Panc1 (cell line): ENCODE data around the gene RHEBL1. TPM values are rescaled to one million over a fixed set of nuclear protein-coding genes. Genes with fewer than 3 reads are reported as not detected.
A peak's percentile ranks its signal among the peaks of the same experiment; 100 is the strongest.

Source experiments
- ATAC-seq: fragments of 200-7000 bp; cut with Tn5 transposase; 2 replicates; pipeline ENCODE4 v1.9.1; 2020; ENCODE audit warnings: mild to moderate bottlenecking, moderate library complexity
- BruUV-seq: library from RNA; stranded (reverse); fragments of 400-500 nt; replicated peaks from 2 replicates; lab custom pipeline; 2021; lab: Mats Ljungman, UMichigan
- CTCF ChIA-PET: fragments of 300-600 bp; sonication (Branson Sonifier 250); formaldehyde crosslinking; loops from one replicate; lab custom pipeline; 2022; ENCODE audit warnings: antibody characterized with exemption; lab: Charles Lee
- POLR2A ChIA-PET: fragments of 300-600 bp; sonication (Branson Sonifier 250); formaldehyde crosslinking; loops from one replicate; lab custom pipeline; 2022; ENCODE audit warnings: antibody characterized with exemption; lab: Charles Lee
- DNase-seq: peaks from one replicate; pipeline ENCODE4 v3.0.0-alpha.2; 2010; ENCODE audit warnings: low read depth, low spot score
- H3K27ac ChIP-seq: 2 replicates; pipeline ENCODE4 v1.5.1; 2011; ENCODE audit warnings: mild to moderate bottlenecking, low read length, inconsistent platforms
- H3K27me3 ChIP-seq: fragments of 200-500 bp; sonication (Bioruptor generic); 2 replicates; pipeline ENCODE4 v1.6.0; 2014; ENCODE audit warnings: low read length, inconsistent platforms; ENCODE audit not compliant: control insufficient read depth, insufficient read depth
- H3K36me3 ChIP-seq: fragments of 200-500 bp; sonication (Bioruptor generic); 2 replicates; pipeline ENCODE4 v1.5.1; 2014; ENCODE audit warnings: inconsistent platforms, mild to moderate bottlenecking, low read length, moderate library complexity; ENCODE audit not compliant: control insufficient read depth, insufficient read depth
- H3K4me1 ChIP-seq: 2 replicates; pipeline ENCODE4 v1.5.1; 2011; ENCODE audit warnings: inconsistent platforms, mild to moderate bottlenecking, low read length, moderate library complexity; ENCODE audit not compliant: control insufficient read depth, insufficient read depth
- H3K4me3 ChIP-seq, 2 experiments: 2 replicates each; pipeline ENCODE4 v1.5.1; 2011 to 2012; ENCODE audit warnings: low read depth in 2 of 2, low read length in 2 of 2, mild to moderate bottlenecking in 2 of 2, inconsistent platforms in 1 of 2, moderate library complexity in 1 of 2
- H3K9me3 ChIP-seq: fragments of 200-500 bp; sonication (Bioruptor generic); 2 replicates; pipeline ENCODE4 v1.5.1; 2014; ENCODE audit warnings: low read depth, mild to moderate bottlenecking, inconsistent platforms, low read length, moderate library complexity; ENCODE audit not compliant: control insufficient read depth, insufficient read depth
- POLR2AphosphoS5 ChIP-seq: IDR thresholded peaks from 2 replicates; pipeline ENCODE4 v1.6.1; 2012; ENCODE audit warnings: mild to moderate bottlenecking, low read depth, low read length, moderate library complexity
- SIN3A ChIP-seq: IDR thresholded peaks from 2 replicates; pipeline ENCODE4 v1.6.1; 2012; ENCODE audit warnings: low read depth, mild to moderate bottlenecking, low read length, moderate library complexity, borderline replicate concordance; ENCODE audit not compliant: insufficient read depth
- TCF7L2 ChIP-seq: IDR thresholded peaks from 2 replicates; pipeline ENCODE4 v1.6.1; 2011; ENCODE audit warnings: mild to moderate bottlenecking, low read depth, low read length, inconsistent platforms
- in situ Hi-C: cut with HindIII; loops from 2 replicates; pipeline ENCODE4 v1.10.0; 2016; ENCODE audit warnings: low sequenced_read_pairs, low pct_unique_long_range_greater_than_20kb
- intact Hi-C: fragments of 100-400 bp; cut with micrococcal nuclease; formaldehyde crosslinking; loops from one replicate; pipeline ENCODE4 v1.10.0; 2022; ENCODE audit not compliant: unreplicated experiment
- total RNA-seq: library from RNA; stranded (reverse); gene quantifications from one replicate; pipeline ENCODE4 v1.2.1, GENCODE V29; 2021; ENCODE audit not compliant: unreplicated experiment
- TF ChIP-seq, protein P1 (sequence below), 2 experiments: IDR thresholded peaks; 2 replicates each; pipeline ENCODE4 v1.6.1; 2011 to 2012; ENCODE audit warnings: low read depth in 2 of 2, control low read depth in 1 of 2, low read length in 1 of 2, mild to moderate bottlenecking in 1 of 2, moderate library complexity in 1 of 2; ENCODE audit not compliant: insufficient read depth in 1 of 2
- TF ChIP-seq, protein P2 (sequence below): fragments of 450-650 bp; IDR thresholded peaks from 2 replicates; pipeline ENCODE4 v1.5.1; 2017; ENCODE audit warnings: mild to moderate bottlenecking

Gene RHEBL1
- total RNA-seq, 1 experiment from 2014 or later: 4.7 TPM

DNA sequence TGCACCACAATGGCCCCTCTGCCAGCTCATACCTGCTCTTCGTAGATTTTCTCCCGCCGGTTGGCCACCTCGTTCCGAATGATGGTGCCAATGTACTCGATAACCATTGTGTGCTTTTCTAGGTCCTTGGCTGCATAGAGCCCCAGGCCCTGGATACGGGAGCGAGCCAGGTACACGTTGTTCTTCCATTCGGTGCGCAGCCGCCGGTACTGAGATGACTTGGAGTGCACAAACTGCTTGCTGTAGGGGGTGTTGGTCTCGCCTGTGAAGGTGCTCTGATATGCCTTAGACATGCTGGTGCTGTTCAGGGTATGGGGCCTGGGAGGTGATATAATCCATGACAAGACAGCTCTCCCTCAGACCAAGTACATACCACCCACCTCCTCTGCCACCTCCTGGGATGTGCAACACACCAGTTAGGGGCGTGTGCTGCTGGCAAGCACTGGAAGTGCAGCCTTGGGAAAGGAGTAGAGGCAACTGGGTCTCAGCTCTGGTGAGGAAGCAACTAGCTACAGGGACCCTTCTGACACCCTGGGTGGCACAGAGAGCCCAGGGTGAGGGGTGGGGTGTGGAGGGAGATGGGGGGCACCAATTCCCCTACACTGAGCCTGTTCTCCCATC is 47.1 kb downstream of the RHEBL1 start:
- ATAC-seq (no peak), DNase-seq (no peak)
- Histone ChIP-seq H3K9me3 (no peaks in the 10 kb centered on the region), H3K4me1 (peaks cover 13% of the 10 kb centered on the region), H3K4me3 (no peak overlapping the region), H3K27ac (no peak overlapping the region), H3K27me3 (no peaks in the 10 kb centered on the region), H3K36me3 (peaks cover 36% of the 10 kb centered on the region)
- no TSS peak for BruUV-seq
- ChIA-PET POLR2A (no interaction called here), CTCF (no interaction called here)
- TF ChIP-seq, protein P1, sequence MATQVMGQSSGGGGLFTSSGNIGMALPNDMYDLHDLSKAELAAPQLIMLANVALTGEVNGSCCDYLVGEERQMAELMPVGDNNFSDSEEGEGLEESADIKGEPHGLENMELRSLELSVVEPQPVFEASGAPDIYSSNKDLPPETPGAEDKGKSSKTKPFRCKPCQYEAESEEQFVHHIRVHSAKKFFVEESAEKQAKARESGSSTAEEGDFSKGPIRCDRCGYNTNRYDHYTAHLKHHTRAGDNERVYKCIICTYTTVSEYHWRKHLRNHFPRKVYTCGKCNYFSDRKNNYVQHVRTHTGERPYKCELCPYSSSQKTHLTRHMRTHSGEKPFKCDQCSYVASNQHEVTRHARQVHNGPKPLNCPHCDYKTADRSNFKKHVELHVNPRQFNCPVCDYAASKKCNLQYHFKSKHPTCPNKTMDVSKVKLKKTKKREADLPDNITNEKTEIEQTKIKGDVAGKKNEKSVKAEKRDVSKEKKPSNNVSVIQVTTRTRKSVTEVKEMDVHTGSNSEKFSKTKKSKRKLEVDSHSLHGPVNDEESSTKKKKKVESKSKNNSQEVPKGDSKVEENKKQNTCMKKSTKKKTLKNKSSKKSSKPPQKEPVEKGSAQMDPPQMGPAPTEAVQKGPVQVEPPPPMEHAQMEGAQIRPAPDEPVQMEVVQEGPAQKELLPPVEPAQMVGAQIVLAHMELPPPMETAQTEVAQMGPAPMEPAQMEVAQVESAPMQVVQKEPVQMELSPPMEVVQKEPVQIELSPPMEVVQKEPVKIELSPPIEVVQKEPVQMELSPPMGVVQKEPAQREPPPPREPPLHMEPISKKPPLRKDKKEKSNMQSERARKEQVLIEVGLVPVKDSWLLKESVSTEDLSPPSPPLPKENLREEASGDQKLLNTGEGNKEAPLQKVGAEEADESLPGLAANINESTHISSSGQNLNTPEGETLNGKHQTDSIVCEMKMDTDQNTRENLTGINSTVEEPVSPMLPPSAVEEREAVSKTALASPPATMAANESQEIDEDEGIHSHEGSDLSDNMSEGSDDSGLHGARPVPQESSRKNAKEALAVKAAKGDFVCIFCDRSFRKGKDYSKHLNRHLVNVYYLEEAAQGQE (IDR thresholded peaks at IDR 0.05; ENCODE audit: insufficient read depth in 1 of 2, low read depth in 2 of 2, low read length in 1 of 2): no peak
- TF ChIP-seq SIN3A (no peak), TCF7L2 (no peak)
- in situ Hi-C loops (no loop called here), intact Hi-C loops (no loop called here)

DNA sequence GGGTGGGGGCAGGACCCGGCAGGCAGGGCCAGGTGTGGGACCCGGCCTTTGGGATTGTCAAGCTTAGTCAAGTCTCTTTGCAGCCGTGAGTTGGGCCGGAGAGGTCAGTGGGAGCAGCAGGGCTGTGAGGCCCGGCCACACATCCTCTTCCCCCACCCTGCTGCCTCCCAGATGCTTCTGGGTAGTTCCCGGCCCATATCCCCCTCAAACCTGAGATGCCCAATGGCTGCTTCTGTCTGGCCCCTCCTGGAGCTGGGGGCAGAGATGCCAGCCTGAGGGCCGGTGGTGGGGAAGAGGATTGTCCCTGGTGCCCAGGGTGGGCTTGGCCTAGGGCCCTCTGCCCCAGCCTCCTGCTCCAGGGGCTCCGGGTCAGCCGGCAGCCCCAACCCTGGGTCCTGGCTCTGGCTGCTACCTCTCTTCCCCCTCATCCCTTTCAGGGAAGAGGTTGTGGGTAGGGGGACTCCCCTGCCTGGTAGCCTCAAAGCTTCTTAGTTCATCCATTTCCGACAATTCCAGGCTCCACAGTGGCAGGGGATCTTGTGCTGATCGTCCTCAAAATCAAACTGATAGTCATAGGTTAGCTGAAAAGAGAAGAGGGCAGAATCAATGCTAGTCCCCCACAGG is 48.4 kb downstream of the RHEBL1 start:
- TSS peak; percentile 13 for BruUV-seq
- H3K36me3 ChIP-seq: peaks cover 36% of the 10 kb centered on the region
- no peak overlapping the region for H3K27ac ChIP-seq
- peaks cover 15% of the 10 kb centered on the region for H3K4me1 ChIP-seq
- CTCF ChIA-PET: no interaction called here
- H3K27me3 ChIP-seq: no peaks in the 10 kb centered on the region
- intact Hi-C loops (no loop called here), in situ Hi-C loops (no loop called here)
- TF ChIP-seq SIN3A (no peak), TCF7L2 (no peak), POLR2AphosphoS5 (no peak)
- TF ChIP-seq, protein P1 (IDR thresholded peaks at IDR 0.05; ENCODE audit: insufficient read depth in 1 of 2, low read depth in 2 of 2, low read length in 1 of 2): no peak
- TF ChIP-seq, protein P2, sequence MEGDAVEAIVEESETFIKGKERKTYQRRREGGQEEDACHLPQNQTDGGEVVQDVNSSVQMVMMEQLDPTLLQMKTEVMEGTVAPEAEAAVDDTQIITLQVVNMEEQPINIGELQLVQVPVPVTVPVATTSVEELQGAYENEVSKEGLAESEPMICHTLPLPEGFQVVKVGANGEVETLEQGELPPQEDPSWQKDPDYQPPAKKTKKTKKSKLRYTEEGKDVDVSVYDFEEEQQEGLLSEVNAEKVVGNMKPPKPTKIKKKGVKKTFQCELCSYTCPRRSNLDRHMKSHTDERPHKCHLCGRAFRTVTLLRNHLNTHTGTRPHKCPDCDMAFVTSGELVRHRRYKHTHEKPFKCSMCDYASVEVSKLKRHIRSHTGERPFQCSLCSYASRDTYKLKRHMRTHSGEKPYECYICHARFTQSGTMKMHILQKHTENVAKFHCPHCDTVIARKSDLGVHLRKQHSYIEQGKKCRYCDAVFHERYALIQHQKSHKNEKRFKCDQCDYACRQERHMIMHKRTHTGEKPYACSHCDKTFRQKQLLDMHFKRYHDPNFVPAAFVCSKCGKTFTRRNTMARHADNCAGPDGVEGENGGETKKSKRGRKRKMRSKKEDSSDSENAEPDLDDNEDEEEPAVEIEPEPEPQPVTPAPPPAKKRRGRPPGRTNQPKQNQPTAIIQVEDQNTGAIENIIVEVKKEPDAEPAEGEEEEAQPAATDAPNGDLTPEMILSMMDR: no peak
- no peaks in the 10 kb centered on the region for H3K9me3 ChIP-seq
- no peak overlapping the region for H3K4me3 ChIP-seq
- DNase-seq (no peak), ATAC-seq (no peak)
- POLR2A ChIA-PET: no interaction called here
